ENCODE data around the gene RGS3. TPM values are rescaled to one million over a fixed set of nuclear protein-coding genes. Genes with fewer than 3 reads are reported as not detected.

RGS3 gene
- total RNA-seq, 4 donors from 2014 or later, result 5.9 to 11.8 (median 9.8) TPM

DNA sequence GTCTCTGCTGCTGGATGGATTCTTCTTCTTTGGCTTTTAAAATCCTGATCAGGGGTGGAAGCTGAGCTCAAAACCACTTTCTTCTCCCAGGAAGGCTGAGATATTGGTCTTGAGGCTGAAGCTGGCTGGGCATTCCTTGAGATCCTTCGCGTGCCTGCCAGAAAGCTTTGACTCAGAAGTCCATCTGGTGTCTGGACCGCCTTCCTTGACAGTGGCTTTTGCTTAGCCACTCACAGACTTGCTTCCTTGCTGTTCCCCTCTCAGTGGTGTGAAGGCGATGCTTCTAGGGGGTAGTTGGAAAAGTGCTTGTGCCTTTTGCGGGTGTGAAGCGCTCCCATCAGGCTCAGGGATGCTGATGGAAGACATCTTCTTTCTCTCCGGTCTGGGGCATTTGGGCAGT, 45.9 kb downstream of the RGS3 start:
- no peak for DNase-seq
- no peak for ATAC-seq
- peaks cover 24 to 25% of the 10 kb centered on the region in 2 donors for H3K4me1 ChIP-seq
- TF ChIP-seq CTCF (IDR thresholded peaks at IDR 0.05 in 4 of 5, conservative IDR thresholded peaks at IDR 0.05 in 1 of 5) (no peak), POLR2A (IDR thresholded peaks at IDR 0.05) (no peak)
- no peaks in the 10 kb centered on the region for H3K9me3 ChIP-seq
- no peak overlapping the region for H3K4me3 ChIP-seq
- in situ Hi-C loops (cut with MboI; ENCODE audit: low sequenced_read_pairs in 4 of 4) (no loop called here), intact Hi-C loops (cut with DNase I; ENCODE audit: low total_unique reads) (no loop called here)
- H3K27me3 ChIP-seq, result no peaks in the 10 kb centered on the region
- no peaks in the 10 kb centered on the region for H3K36me3 ChIP-seq
- H3K27ac ChIP-seq, result peak overlapping the region in 1 of 4 donors; percentile 13

GRCh38 chr9:113511047-113511521, 47.6 kb downstream of the RGS3 start:
- in situ Hi-C loops (cut with MboI; ENCODE audit: low sequenced_read_pairs in 4 of 4) (no loop called here), intact Hi-C loops (cut with DNase I; ENCODE audit: low total_unique reads) (no loop called here)
- TF ChIP-seq POLR2A (IDR thresholded peaks at IDR 0.05), result no peak
- no peak for TF ChIP-seq CTCF (IDR thresholded peaks at IDR 0.05 in 4 of 5, conservative IDR thresholded peaks at IDR 0.05 in 1 of 5)
- H3K4me3 ChIP-seq, result no peak overlapping the region
- H3K4me1 ChIP-seq, result peaks cover 24 to 25% of the 10 kb centered on the region in 2 donors
- no peak for ATAC-seq
- no peaks in the 10 kb centered on the region for H3K36me3 ChIP-seq
- H3K27me3 ChIP-seq, result no peaks in the 10 kb centered on the region
- DNase-seq, result no peak
- peak overlapping the region; percentile 29 to 42 (median 40) for H3K27ac ChIP-seq
- no peaks in the 10 kb centered on the region for H3K9me3 ChIP-seq

DNA sequence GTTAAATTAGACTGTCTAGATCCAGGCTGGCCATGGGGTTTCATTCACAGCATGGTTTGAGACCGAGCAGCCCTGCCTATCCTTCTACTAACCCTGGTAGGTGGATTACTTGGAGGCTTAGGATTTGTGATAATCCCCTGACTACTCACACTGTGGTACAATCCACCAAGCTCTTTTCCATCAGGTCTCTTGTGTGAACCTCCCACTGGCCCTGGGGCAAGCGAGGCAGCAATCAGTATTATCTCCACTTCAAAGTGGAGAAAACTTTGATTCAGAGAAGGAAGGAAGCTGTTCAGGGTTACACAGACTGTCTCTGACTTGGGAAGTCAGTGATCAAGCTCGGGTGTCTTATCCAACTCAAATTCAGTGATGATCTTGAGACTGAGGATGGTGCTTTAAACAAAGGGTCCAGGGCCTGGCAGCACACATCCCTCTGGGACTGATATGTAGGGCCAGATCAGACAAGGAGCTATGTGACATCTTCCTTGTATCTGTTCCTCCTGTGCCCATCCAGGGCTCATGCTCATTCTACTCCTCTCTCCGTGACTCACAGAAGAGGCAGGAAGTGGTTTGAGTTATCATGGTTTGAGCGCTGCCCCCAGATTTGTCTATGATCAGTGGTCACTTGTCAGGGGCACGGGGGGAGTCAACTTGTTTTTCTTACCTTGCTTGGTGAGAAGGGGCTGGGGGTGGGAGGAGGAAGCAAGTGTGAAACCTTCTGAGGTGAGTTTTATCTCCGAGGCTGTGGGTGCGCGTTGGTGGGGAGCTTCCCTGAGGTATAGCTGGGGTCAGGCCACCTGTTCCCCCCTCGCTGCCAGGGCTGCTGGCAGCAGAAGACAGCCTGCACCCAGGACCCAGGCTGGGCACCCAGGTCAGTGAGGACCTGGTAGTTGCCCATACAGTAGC, 48.6 kb downstream of the RGS3 start:
- peaks cover 24 to 25% of the 10 kb centered on the region in 2 donors for H3K4me1 ChIP-seq
- ATAC-seq (no peak), DNase-seq (no peak)
- in situ Hi-C loops (cut with MboI; ENCODE audit: low sequenced_read_pairs in 4 of 4), result no loop called here
- no peaks in the 10 kb centered on the region for H3K27me3 ChIP-seq
- H3K27ac ChIP-seq, result peak overlapping the region in 1 of 4 donors; percentile 29
- TF ChIP-seq POLR2A (IDR thresholded peaks at IDR 0.05) (no peak), CTCF (IDR thresholded peaks at IDR 0.05 in 4 of 5, conservative IDR thresholded peaks at IDR 0.05 in 1 of 5) (no peak)
- H3K36me3 ChIP-seq, result no peaks in the 10 kb centered on the region
- intact Hi-C loops (cut with DNase I; ENCODE audit: low total_unique reads), result no loop called here
- no peaks in the 10 kb centered on the region for H3K9me3 ChIP-seq
- no peak overlapping the region for H3K4me3 ChIP-seq

DNA sequence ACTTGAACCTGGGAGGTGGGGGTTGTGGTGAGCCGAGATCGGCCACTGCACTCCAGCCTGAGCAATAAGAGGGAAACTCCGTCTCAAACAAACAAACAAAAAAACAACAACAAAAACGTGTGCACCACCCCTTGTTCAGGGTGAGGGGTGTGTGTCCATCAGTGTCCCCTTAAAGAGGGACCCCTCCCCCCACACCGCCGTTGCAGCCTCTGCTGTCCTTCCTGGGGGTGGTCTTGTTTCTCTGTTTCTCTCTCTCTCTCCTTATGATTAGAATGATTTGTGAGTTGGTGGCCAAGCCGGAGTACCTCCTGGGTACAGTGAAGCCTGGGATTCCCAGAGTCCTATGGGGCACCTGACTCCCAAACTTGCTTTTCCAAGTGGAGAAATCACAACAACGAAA, 49.6 kb downstream of the RGS3 start:
- Histone ChIP-seq H3K27ac (no peak overlapping the region), H3K36me3 (no peaks in the 10 kb centered on the region), H3K9me3 (no peaks in the 10 kb centered on the region), H3K4me3 (no peak overlapping the region), H3K27me3 (no peaks in the 10 kb centered on the region), H3K4me1 (peaks cover 21 to 25% of the 10 kb centered on the region in 2 donors)
- in situ Hi-C loops (cut with MboI; ENCODE audit: low sequenced_read_pairs in 4 of 4) (no loop called here), intact Hi-C loops (cut with DNase I; ENCODE audit: low total_unique reads) (no loop called here)
- DNase-seq, result no peak
- no peak for ATAC-seq
- no peak for TF ChIP-seq POLR2A (IDR thresholded peaks at IDR 0.05)

DNA sequence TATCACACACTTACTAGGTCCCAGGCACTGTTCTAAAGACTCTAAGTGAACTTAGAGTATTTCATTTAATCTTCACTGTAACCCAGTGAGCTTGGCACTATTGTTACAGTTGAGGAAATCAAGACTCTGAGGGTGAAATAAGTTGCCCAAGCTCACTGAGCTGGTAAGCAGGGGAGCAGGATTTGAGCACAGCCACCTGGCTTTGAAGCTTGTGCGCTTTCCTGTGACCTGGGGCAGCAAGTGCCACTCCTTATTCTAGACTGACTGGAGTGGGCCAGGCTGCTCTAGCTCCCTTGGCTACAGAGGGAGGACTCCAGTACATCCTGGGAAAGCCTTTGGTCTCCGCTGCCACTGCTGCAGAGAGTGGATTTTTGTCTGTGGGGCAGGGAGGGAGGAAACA, 50.0 kb downstream of the RGS3 start:
- Histone ChIP-seq H3K4me3 (no peak overlapping the region), H3K27me3 (no peaks in the 10 kb centered on the region), H3K4me1 (peaks cover 17 to 21% of the 10 kb centered on the region in 2 donors), H3K9me3 (no peaks in the 10 kb centered on the region), H3K36me3 (no peaks in the 10 kb centered on the region), H3K27ac (no peak overlapping the region)
- ATAC-seq (no peak), DNase-seq (no peak)
- in situ Hi-C loops (cut with MboI; ENCODE audit: low sequenced_read_pairs in 4 of 4) (no loop called here), intact Hi-C loops (cut with DNase I; ENCODE audit: low total_unique reads) (no loop called here)
- TF ChIP-seq POLR2A (IDR thresholded peaks at IDR 0.05), result no peak
- TF ChIP-seq CTCF (IDR thresholded peaks at IDR 0.05 in 4 of 5, conservative IDR thresholded peaks at IDR 0.05 in 1 of 5), result no peak

All from gastrocnemius medialis (tissue), 4 donors.